OCI-LY3 (cell line): ENCODE results near the gene CLDN12.

Experiments used
- CTCF ChIP-seq: fragments of 200-600, 300-600 bp; sonication (generic); IDR thresholded peaks from 2 replicates; pipeline ENCODE4 v1.5.1; 2014; ENCODE audit warnings: antibody characterized with exemption, low read length, low read depth
- EZH2phosphoT487 ChIP-seq: fragments of 200-600 bp; shearing (Covaris generic); IDR thresholded peaks from 2 replicates; pipeline ENCODE4 v1.6.1; 2018; ENCODE audit warnings: antibody characterized with exemption, mixed run types, low read depth

- TF ChIP-seq CTCF (no peak), EZH2phosphoT487 (no peak)
These were observed 29.5 kb downstream of the CLDN12 start for GRCh38 chr7:90432752-90433151.
